K562 (cell line): ENCODE data around the gene NPY4R. TPM values are rescaled to one million over a fixed set of nuclear protein-coding genes. Genes with fewer than 3 reads are reported as not detected.
"Not testable (repeated sequence)": the region's sequence is repeated elsewhere in the genome, so short reads cannot be mapped to it uniquely, and the experiment has no call there.

Experiments used
- ATAC-seq: fragments of 200-7000 bp; cut with Tn5 transposase; 3 replicates; pipeline ENCODE4 v1.9.1; 2020; ENCODE audit warnings: moderate library complexity
- BruUV-seq: library from RNA; stranded (reverse); fragments of 400-500 nt; replicated peaks from 2 replicates; lab custom pipeline; 2021; lab: Mats Ljungman, UMichigan
- CTCF ChIA-PET: fragments of 300-600 bp; formaldehyde crosslinking; extraction: SDS; loops from one replicate; lab custom pipeline; 2021; ENCODE audit warnings: low intra/inter-chr PET ratio; lab: Yijun Ruan, JAX
- POLR2A ChIA-PET: fragments of 300-600, 350-650 bp; sonication (Branson Sonifier 250); formaldehyde crosslinking; extraction: SDS; loops from one replicate; lab custom pipeline; 2021; ENCODE audit warnings: antibody characterized with exemption, inconsistent platforms; lab: Yijun Ruan, JAX
- DNase-seq, 4 experiments: peaks; one replicate each; pipeline versions ENCODE4 v3.0.0 to v3.0.0-alpha.2; 2011 to 2018; ENCODE audit warnings: low spot score in 3 of 4, mixed read lengths in 3 of 4; ENCODE audit errors: extremely low read depth in 1 of 4
- FAIRE-seq: peaks from 2 replicates; lab custom pipeline; 2011; peaks lifted over from hg19 to GRCh38; lab: Jason Lieb, UNC
- H2AFZ ChIP-seq: 2 replicates; pipeline ENCODE4 v1.6.0; 2011; ENCODE audit warnings: low read depth, low read length, control low read depth, inconsistent platforms
- H3K27ac ChIP-seq: fragments of 200-600 bp; 3 replicates; pipeline ENCODE4 v1.8.0; 2011; ENCODE audit warnings: low read depth, mild to moderate bottlenecking, control low read depth, inconsistent platforms, low read length, moderate library complexity, mixed read lengths; ENCODE audit errors: extremely low read depth
- H3K27me3 ChIP-seq, 2 experiments: fragments of 300-600 bp in 1 of 2; 2 replicates in 1 of 2; 3 replicates in 1 of 2; pipeline versions ENCODE4 v1.6.0 to v1.8.0; 2011; ENCODE audit warnings: inconsistent platforms in 2 of 2, low read length in 2 of 2, mild to moderate bottlenecking in 1 of 2, mixed read lengths in 1 of 2, moderate library complexity in 1 of 2; ENCODE audit not compliant: control insufficient read depth in 2 of 2, insufficient read depth in 2 of 2
- H3K36me3 ChIP-seq: fragments of 300-600 bp; 3 replicates; pipeline ENCODE4 v1.8.0; 2011; ENCODE audit warnings: mild to moderate bottlenecking, low read length, inconsistent platforms; ENCODE audit not compliant: control insufficient read depth, insufficient read depth
- H3K4me1 ChIP-seq, 2 experiments: fragments of 200-600 bp in 1 of 2; replicated peaks in 1 of 2; 2 replicates in 1 of 2; 3 replicates in 1 of 2; pipeline versions ENCODE4 v1.5.1 to v1.8.0; 2011; ENCODE audit warnings: inconsistent platforms in 2 of 2, low read length in 2 of 2, mild to moderate bottlenecking in 1 of 2, mixed read lengths in 1 of 2, moderate library complexity in 1 of 2; ENCODE audit not compliant: control insufficient read depth in 2 of 2, insufficient read depth in 2 of 2
- H3K4me2 ChIP-seq: 2 replicates; pipeline ENCODE4 v1.6.1; 2011; ENCODE audit warnings: low read length, control low read depth, inconsistent platforms, mixed read lengths; ENCODE audit not compliant: insufficient read depth
- H3K4me3 ChIP-seq: fragments of 200-600 bp; sonication (generic), shearing (Covaris generic); 2 replicates; pipeline ENCODE4 v1.5.1; 2016; ENCODE audit warnings: control low read depth, inconsistent platforms
- H3K79me2 ChIP-seq: fragments of 200-600 bp; 3 replicates; pipeline ENCODE4 v1.8.0; 2011; ENCODE audit warnings: low read length, inconsistent platforms; ENCODE audit not compliant: control insufficient read depth, insufficient read depth
- H3K9ac ChIP-seq, 2 experiments: 2 replicates each; pipeline versions ENCODE4 v1.6.0 to v1.6.1; 2011; ENCODE audit warnings: low read depth in 2 of 2, low read length in 2 of 2, control low read depth in 1 of 2, inconsistent platforms in 1 of 2, mild to moderate bottlenecking in 1 of 2, mixed read lengths in 1 of 2; ENCODE audit not compliant: insufficient read depth in 1 of 2
- H3K9me1 ChIP-seq: one replicate; pipeline ENCODE4 v1.6.0; 2011; ENCODE audit warnings: inconsistent platforms, mild to moderate bottlenecking, low read length, moderate library complexity; ENCODE audit not compliant: control insufficient read depth, insufficient read depth
- H3K9me3 ChIP-seq: replicated peaks from 2 replicates; pipeline ENCODE4 v1.5.1; 2011; ENCODE audit warnings: low read depth, low read length, inconsistent platforms; ENCODE audit not compliant: control insufficient read depth, insufficient read depth
- H4K20me1 ChIP-seq: replicated peaks from 2 replicates; pipeline ENCODE4 v1.6.1; 2011; ENCODE audit warnings: low read length, inconsistent platforms, mixed read lengths; ENCODE audit not compliant: control insufficient read depth, insufficient read depth
- WGBS: fragments of 100-300 bp; shearing (Covaris generic); methylation state at CpG from one replicate; pipeline ENCODE4 v1.1.6; 2016; ENCODE audit warnings: low coverage, mixed read lengths; ENCODE audit not compliant: insufficient coverage; ENCODE audit errors: missing lambda C conversion rate; 5-methylcytosine and 5-hydroxymethylcytosine counted together
- in situ Hi-C: fragments of 300-500 bp; cut with MboI; formaldehyde crosslinking; loops from 4 replicates; pipeline ENCODE4 v1.15.0; 2018; ENCODE audit warnings: inconsistent platforms, mixed read lengths
- intact Hi-C: fragments of 100-400 bp; cut with micrococcal nuclease; formaldehyde crosslinking; loops from 2 replicates; pipeline ENCODE4 v1.14.2; 2022
- polyA plus RNA-seq, 8 experiments: library from polyadenylated mRNA; depleted of rRNA in 4 of 8; stranded (reverse) in 5 of 8; unstranded in 3 of 8; fragments of >200 nt; fragmentation: Nextera tagmentation in 2 of 8; fragmentation: Illumina TruSeq in 1 of 8; extraction: Ambion mirVana in 2 of 8; extraction: Trizol in 1 of 8; gene quantifications; 2 replicates each; pipeline versions ENCODE4 v1.2.1 to v1.2.3, GENCODE V29; 2011 to 2014; ENCODE audit warnings: inconsistent platforms in 1 of 8, missing spikeins in 1 of 8
- total RNA-seq, 7 experiments: library from RNA; depleted of rRNA in 6 of 7; stranded (reverse); fragments of >200 nt in 6 of 7; fragmentation: Illumina TruSeq in 2 of 7; extraction: Trizol in 2 of 7; gene quantifications; 2 replicates each; pipeline versions ENCODE4 v1.2.1 to v1.2.3, GENCODE V29; 2011 to 2021; ENCODE audit warnings: low replicate concordance in 1 of 7

Gene NPY4R
- total and polyA plus RNA-seq, 9 of the 15 experiments (the other 6 are each of a cell fraction or from before 2014, with no cell fraction given) = not detected

- in situ Hi-C loops, H3K9me1 ChIP-seq, H4K20me1 ChIP-seq, H3K9me3 ChIP-seq, FAIRE-seq, H3K4me1 ChIP-seq, ATAC-seq, H3K4me2 ChIP-seq, POLR2A ChIA-PET, H3K9ac ChIP-seq, intact Hi-C loops, DNase-seq, H3K79me2 ChIP-seq, H3K36me3 ChIP-seq, BruUV-seq, H2AFZ ChIP-seq, CTCF ChIA-PET, H3K4me3 ChIP-seq, H3K27ac ChIP-seq: not testable (repeated sequence)
- H3K27me3 ChIP-seq = peaks cover 19 to 26% of the 10 kb centered on the region in 2 experiments; a peak in 4 of 5 replicates
- WGBS = 0% methylated on average over 3 of the region's 7 CpGs
These were observed 47.0 kb upstream of the NPY4R start for GRCh38 chr10:46512725-46513124.

DNA sequence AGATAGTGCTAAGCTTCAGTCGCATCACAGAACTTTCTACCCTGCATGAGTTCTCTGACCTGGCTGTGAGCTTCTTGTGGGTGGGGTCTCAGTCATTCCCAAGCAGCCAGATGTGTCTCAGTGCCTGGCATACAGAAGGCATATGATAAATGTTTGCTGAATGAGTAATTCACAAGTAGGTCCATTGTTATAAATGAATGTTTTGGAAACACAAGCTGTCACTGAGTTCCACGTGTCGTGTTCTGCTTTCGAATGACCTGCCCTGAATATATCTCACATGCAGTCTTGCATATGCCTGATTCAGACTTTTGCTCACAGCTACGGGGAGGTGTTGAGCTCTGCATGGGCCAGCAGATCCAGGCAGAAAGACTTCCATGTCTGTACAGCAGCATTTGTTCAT lies 46.2 kb upstream of the NPY4R start:
- H3K36me3 ChIP-seq, CTCF ChIA-PET, H3K9me3 ChIP-seq, H3K4me1 ChIP-seq, intact Hi-C loops, H3K79me2 ChIP-seq, BruUV-seq, ATAC-seq, POLR2A ChIA-PET, H3K27ac ChIP-seq, H2AFZ ChIP-seq, H3K4me3 ChIP-seq, DNase-seq, H3K4me2 ChIP-seq, H3K9me1 ChIP-seq, H3K9ac ChIP-seq, FAIRE-seq, in situ Hi-C loops, H4K20me1 ChIP-seq: not testable (repeated sequence)
- WGBS = no CpG with 5 or more reads among the region's 5 CpGs
- H3K27me3 ChIP-seq = peaks cover 17 to 19% of the 10 kb centered on the region in 2 experiments; a peak in 4 of 5 replicates

GRCh38 chr10:46499990-46500389 lies 34.2 kb upstream of the NPY4R start:
- H3K9ac ChIP-seq, H4K20me1 ChIP-seq, H3K4me2 ChIP-seq, H3K36me3 ChIP-seq, H3K27ac ChIP-seq, H2AFZ ChIP-seq, H3K9me3 ChIP-seq, BruUV-seq, H3K9me1 ChIP-seq, POLR2A ChIA-PET, intact Hi-C loops, H3K4me1 ChIP-seq, FAIRE-seq, CTCF ChIA-PET, DNase-seq, in situ Hi-C loops, H3K4me3 ChIP-seq, H3K79me2 ChIP-seq, ATAC-seq, H3K27me3 ChIP-seq: not testable (repeated sequence)
- WGBS = no CpG with 5 or more reads among the region's 3 CpGs

GRCh38 chr10:46498985-46499703 lies 33.4 kb upstream of the NPY4R start:
- POLR2A ChIA-PET, in situ Hi-C loops, H3K9me3 ChIP-seq, DNase-seq, H3K9ac ChIP-seq, H2AFZ ChIP-seq, CTCF ChIA-PET, H3K27me3 ChIP-seq, intact Hi-C loops, H4K20me1 ChIP-seq, H3K9me1 ChIP-seq, FAIRE-seq, H3K27ac ChIP-seq, H3K4me2 ChIP-seq, H3K36me3 ChIP-seq, H3K4me3 ChIP-seq, H3K79me2 ChIP-seq, ATAC-seq, BruUV-seq, H3K4me1 ChIP-seq: not testable (repeated sequence)
- 0% methylated on average over 2 of the region's 5 CpGs for WGBS
